H9 (cell line): ENCODE measurements around the gene GABRB3. TPM values are rescaled to one million over a fixed set of nuclear protein-coding genes. Genes with fewer than 3 reads are reported as not detected.
A peak's percentile ranks its signal among the peaks of the same experiment; 100 is the strongest.

Source experiments
- DNase-seq: peaks from one replicate; pipeline ENCODE4 v3.0.0-alpha.2; 2017
- H2AFZ ChIP-seq: one replicate; pipeline ENCODE4 v1.6.1; 2013; ENCODE audit warnings: mild to moderate bottlenecking, low read length, control low read depth, moderate library complexity
- H2AK5ac ChIP-seq: 2 replicates; pipeline ENCODE4 v1.6.1; 2013; ENCODE audit warnings: low read length, control low read depth, mixed read lengths; ENCODE audit not compliant: insufficient read length
- H2BK120ac ChIP-seq: one replicate; pipeline ENCODE4 v1.6.1; 2013; ENCODE audit warnings: low read depth, mild to moderate bottlenecking, low read length, control low read depth, inconsistent platforms; ENCODE audit not compliant: poor library complexity, severe bottlenecking
- H2BK12ac ChIP-seq: 2 replicates; pipeline ENCODE4 v1.6.1; 2013; ENCODE audit warnings: low read length, control low read depth, mixed read lengths, low read depth; ENCODE audit not compliant: insufficient read length
- H2BK15ac ChIP-seq: 2 replicates; pipeline ENCODE4 v1.6.1; 2013; ENCODE audit warnings: low read depth, low read length, control low read depth
- H2BK20ac ChIP-seq: one replicate; pipeline ENCODE4 v1.6.1; 2013; ENCODE audit warnings: low read depth, mild to moderate bottlenecking, low read length, control low read depth, inconsistent platforms; ENCODE audit not compliant: poor library complexity, severe bottlenecking
- H2BK5ac ChIP-seq: 2 replicates; pipeline ENCODE4 v1.6.1; 2013; ENCODE audit warnings: low read length, control low read depth, mixed read lengths; ENCODE audit not compliant: insufficient read length
- H3K14ac ChIP-seq: 2 replicates; pipeline ENCODE4 v1.6.1; 2013; ENCODE audit warnings: low read length, control low read depth; ENCODE audit not compliant: insufficient read depth
- H3K18ac ChIP-seq: 2 replicates; pipeline ENCODE4 v1.6.1; 2013; ENCODE audit warnings: low read depth, mild to moderate bottlenecking, mixed read lengths, low read length, control low read depth; ENCODE audit not compliant: insufficient read length
- H3K23ac ChIP-seq: 2 replicates; pipeline ENCODE4 v1.6.1; 2013; ENCODE audit warnings: low read length, control low read depth, mixed read lengths, low read depth; ENCODE audit not compliant: insufficient read length
- H3K23me2 ChIP-seq: 2 replicates; pipeline ENCODE4 v1.6.1; 2013; ENCODE audit warnings: low read depth, mild to moderate bottlenecking, mixed read lengths, low read length, control low read depth; ENCODE audit not compliant: insufficient read length, poor library complexity, severe bottlenecking
- H3K27ac ChIP-seq: 2 replicates; pipeline ENCODE4 v1.5.1; 2013; ENCODE audit warnings: low read length, control low read depth, mixed read lengths, low read depth; ENCODE audit not compliant: insufficient read length
- H3K27me3 ChIP-seq: 2 replicates; pipeline ENCODE4 v1.6.1; 2013; ENCODE audit warnings: low read length, control low read depth, inconsistent platforms; ENCODE audit not compliant: insufficient read depth
- H3K4ac ChIP-seq: 2 replicates; pipeline ENCODE4 v1.6.1; 2013; ENCODE audit warnings: low read depth, mild to moderate bottlenecking, control low read depth, inconsistent platforms, low read length, moderate library complexity
- H3K4me1 ChIP-seq: 2 replicates; pipeline ENCODE4 v1.6.1; 2013; ENCODE audit warnings: low read length, control low read depth, inconsistent platforms; ENCODE audit not compliant: insufficient read depth
- H3K4me2 ChIP-seq: 2 replicates; pipeline ENCODE4 v1.6.1; 2013; ENCODE audit warnings: low read length, control low read depth, mixed read lengths; ENCODE audit not compliant: insufficient read length, insufficient read depth
- H3K56ac ChIP-seq: 2 replicates; pipeline ENCODE4 v1.6.1; 2013; ENCODE audit warnings: low read depth, mild to moderate bottlenecking, mixed read lengths, low read length, control low read depth; ENCODE audit not compliant: insufficient read length
- H3K79me1 ChIP-seq: 2 replicates; pipeline ENCODE4 v1.6.1; 2013; ENCODE audit warnings: low read depth, mild to moderate bottlenecking, moderate library complexity, low read length, control low read depth, inconsistent platforms; ENCODE audit not compliant: insufficient read depth, poor library complexity, severe bottlenecking
- H3K79me2 ChIP-seq: 2 replicates; pipeline ENCODE4 v1.6.1; 2013; ENCODE audit warnings: low read length, control low read depth, inconsistent platforms; ENCODE audit not compliant: insufficient read depth
- H3K9ac ChIP-seq: 2 replicates; pipeline ENCODE4 v1.6.1; 2013; ENCODE audit warnings: low read length, control low read depth, mixed read lengths; ENCODE audit not compliant: insufficient read length; ENCODE audit errors: extremely low read depth
- H3K9me3 ChIP-seq: one replicate; pipeline ENCODE4 v1.6.1; 2013; ENCODE audit warnings: low read depth, low read length, inconsistent platforms; ENCODE audit not compliant: control insufficient read depth
- H3T11ph ChIP-seq: one replicate; pipeline ENCODE4 v1.6.1; 2013; ENCODE audit warnings: mild to moderate bottlenecking, low read length, control low read depth, inconsistent platforms
- H4K20me1 ChIP-seq: one replicate; pipeline ENCODE4 v1.6.1; 2013; ENCODE audit not compliant: control insufficient read depth, insufficient read length, insufficient read depth
- H4K5ac ChIP-seq: 2 replicates; pipeline ENCODE4 v1.6.1; 2013; ENCODE audit warnings: low read depth, mild to moderate bottlenecking, mixed read lengths, low read length, control low read depth; ENCODE audit not compliant: insufficient read length
- H4K8ac ChIP-seq: replicated peaks from 2 replicates; pipeline ENCODE4 v1.6.1; 2013; ENCODE audit warnings: low read length, control low read depth, mixed read lengths, low read depth; ENCODE audit not compliant: insufficient read length
- H4K91ac ChIP-seq: 2 replicates; pipeline ENCODE4 v1.6.1; 2013; ENCODE audit warnings: low read depth, mild to moderate bottlenecking, moderate library complexity, mixed read lengths, low read length, control low read depth; ENCODE audit not compliant: insufficient read length
- H3K27ac Mint-ChIP-seq, 3 experiments: 2 replicates in 2 of 3; 3 replicates in 1 of 3; pipeline ENCODE4 v1.8.0; 2020 to 2021; ENCODE audit warnings: mixed read lengths in 3 of 3, mild to moderate bottlenecking in 1 of 3, moderate library complexity in 1 of 3
- H3K27me3 Mint-ChIP-seq: 2 replicates; pipeline ENCODE4 v1.8.0; 2021; ENCODE audit warnings: low read depth, mild to moderate bottlenecking, moderate library complexity, mixed read lengths
- H3K36me3 Mint-ChIP-seq, 3 experiments: 2 replicates in 2 of 3; 3 replicates in 1 of 3; pipeline ENCODE4 v1.8.0; 2020 to 2021; ENCODE audit warnings: low read depth in 3 of 3, mixed read lengths in 3 of 3; ENCODE audit not compliant: insufficient read depth in 1 of 3
- H3K4me1 Mint-ChIP-seq, 2 experiments: 2 replicates each; pipeline ENCODE4 v1.8.0; 2020; ENCODE audit warnings: mixed read lengths in 2 of 2
- H3K4me3 Mint-ChIP-seq, 2 experiments: 2 replicates in 1 of 2; 3 replicates in 1 of 2; pipeline ENCODE4 v1.8.0; 2020 to 2021; ENCODE audit warnings: mild to moderate bottlenecking in 2 of 2, mixed read lengths in 2 of 2, moderate library complexity in 1 of 2
- H3K9me3 Mint-ChIP-seq, 2 experiments: 2 replicates in 1 of 2; 3 replicates in 1 of 2; pipeline ENCODE4 v1.8.0; 2020; ENCODE audit warnings: mild to moderate bottlenecking in 2 of 2, mixed read lengths in 2 of 2, moderate library complexity in 1 of 2
- CTCF ChIP-seq: fragments of 200-600 bp; sonication (generic); conservative IDR thresholded peaks from 3 replicates; pipeline ENCODE4 v1.8.0; 2021; ENCODE audit warnings: antibody characterized with exemption, mild to moderate bottlenecking
- WGBS: extraction: QIAGEN DNeasy Blood & Tissue Kit; methylation state at CpG from one replicate; pipeline ENCODE4 v1.1.7; 2013; ENCODE audit warnings: missing lambda C conversion rate, low lambda C conversion rate, mixed read lengths; ENCODE audit not compliant: insufficient read length; ENCODE audit errors: extremely low coverage; 5-methylcytosine and 5-hydroxymethylcytosine counted together
- total RNA-seq: library from RNA; stranded (reverse); gene quantifications from 2 replicates; pipeline ENCODE4 v1.2.1, GENCODE V29; 2021

GABRB3 gene
- total RNA-seq, 1 experiment from 2014 or later = 98.2 TPM

GRCh38 chr15:26624128-26624527, 148.7 kb downstream of the GABRB3 start:
- Histone ChIP-seq H2AFZ (no peak overlapping the region), H2BK120ac (no peak overlapping the region), H3K23ac (no peak overlapping the region), H3K14ac (no peak overlapping the region; the same call in 1 of the 2 replicates), H4K8ac (no peak overlapping the region), H3K9ac (no peak overlapping the region), H2AK5ac (no peak overlapping the region), H3K9me3 (no peaks in the 10 kb centered on the region), H3K27me3 (no peaks in the 10 kb centered on the region), H3K56ac (no peak overlapping the region), H3K79me2 (no peaks in the 10 kb centered on the region; the same call in none of the 2 replicates), H3K4ac (no peak overlapping the region), H2BK20ac (no peak overlapping the region), H2BK15ac (no peak overlapping the region), H3K18ac (no peak overlapping the region), H2BK5ac (no peak overlapping the region), H3K4me1 (peaks cover 20% of the 10 kb centered on the region), H4K20me1 (no peaks in the 10 kb centered on the region), H3K79me1 (peaks cover 2% of the 10 kb centered on the region), H4K91ac (no peak overlapping the region), H2BK12ac (no peak overlapping the region), H3K23me2 (no peaks in the 10 kb centered on the region), H3K27ac (no peak overlapping the region), H3T11ph (no peak overlapping the region), H4K5ac (no peak overlapping the region), H3K4me2 (no peak overlapping the region)
- Mint-ChIP-seq H3K27me3 (no peaks in the 10 kb centered on the region), H3K9me3 (peaks cover 14 to 26% of the 10 kb centered on the region in 2 experiments), H3K4me1 (peaks cover 52 to 53% of the 10 kb centered on the region in 2 experiments), H3K27ac (peak overlapping the region in 2 of 3 experiments; percentile 50 to 61; a peak in 1 of 7 replicates), H3K36me3 (peaks cover 32 to 41% (median 35%) of the 10 kb centered on the region in 3 experiments), H3K4me3 (peak overlapping the region in 1 of 2 experiments; percentile 31; a peak in 1 of 5 replicates)
- WGBS = no CpG with 5 or more reads among the region's 17 CpGs
- DNase-seq = no peak
- no peak for TF ChIP-seq CTCF
